Stimulated activated CD4-positive, alpha-beta T cell treated with anti-CD3 and anti-CD28 coated beads, Interleukin-12 subunit alpha, Interleukin-12 subunit beta, amount 100 ng/mL, for 48 hours (primary cell): ENCODE measurements around the gene DGUOK.
"Not testable (repeated sequence)": the region's sequence is repeated elsewhere in the genome, so short reads cannot be mapped to it uniquely, and the experiment has no call there.

Experiments used
- DNase-seq, 3 donors: peaks; one replicate each; pipeline ENCODE4 v3.0.0-alpha.2; 2020; ENCODE audit warnings: low read depth in 2 of 3, low spot score in 1 of 3

DGUOK gene

DNA sequence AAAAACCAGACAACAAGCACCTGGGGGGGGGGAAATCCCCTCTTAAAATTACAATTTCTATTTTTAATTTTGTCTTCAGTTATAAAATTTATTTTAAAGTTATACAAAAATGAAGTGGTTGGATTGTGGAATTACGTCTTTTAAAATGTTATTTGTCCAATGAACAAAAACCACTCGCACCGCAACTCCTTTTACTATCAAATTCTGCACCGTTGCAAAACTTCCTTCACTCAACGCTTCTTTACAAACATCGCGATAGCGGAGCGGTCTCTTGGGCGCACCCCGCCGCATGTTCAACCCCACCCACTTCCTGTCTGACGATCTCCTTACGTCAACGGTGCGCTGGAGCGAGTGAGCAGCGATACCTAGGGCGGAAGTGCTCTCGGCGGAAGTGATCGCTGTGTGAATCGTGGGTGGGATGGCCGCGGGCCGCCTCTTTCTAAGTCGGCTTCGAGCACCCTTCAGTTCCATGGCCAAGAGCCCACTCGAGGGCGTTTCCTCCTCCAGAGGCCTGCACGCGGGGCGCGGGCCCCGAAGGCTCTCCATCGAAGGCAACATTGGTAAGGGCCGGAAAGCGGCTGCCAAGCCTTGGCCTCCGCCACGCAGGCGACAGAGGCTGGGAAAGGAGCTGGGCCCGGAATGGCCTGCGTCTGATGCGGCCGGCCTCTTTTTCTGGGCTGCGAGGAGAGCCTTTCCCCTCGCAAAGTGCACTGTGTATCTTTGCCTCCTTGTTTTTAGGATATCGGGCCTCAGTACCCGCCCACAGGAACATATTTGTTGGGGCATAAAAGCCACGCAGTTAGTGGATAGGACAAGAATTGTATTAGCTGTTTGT is at the start of gene DGUOK:
Gene DGUOK (plus strand): TSS at position 388 of the 835 bp plus-strand sequence. CDS start 31 bp downstream, at position 419.
- peak; percentile 93 to 97 (median 95) for DNase-seq

DNA sequence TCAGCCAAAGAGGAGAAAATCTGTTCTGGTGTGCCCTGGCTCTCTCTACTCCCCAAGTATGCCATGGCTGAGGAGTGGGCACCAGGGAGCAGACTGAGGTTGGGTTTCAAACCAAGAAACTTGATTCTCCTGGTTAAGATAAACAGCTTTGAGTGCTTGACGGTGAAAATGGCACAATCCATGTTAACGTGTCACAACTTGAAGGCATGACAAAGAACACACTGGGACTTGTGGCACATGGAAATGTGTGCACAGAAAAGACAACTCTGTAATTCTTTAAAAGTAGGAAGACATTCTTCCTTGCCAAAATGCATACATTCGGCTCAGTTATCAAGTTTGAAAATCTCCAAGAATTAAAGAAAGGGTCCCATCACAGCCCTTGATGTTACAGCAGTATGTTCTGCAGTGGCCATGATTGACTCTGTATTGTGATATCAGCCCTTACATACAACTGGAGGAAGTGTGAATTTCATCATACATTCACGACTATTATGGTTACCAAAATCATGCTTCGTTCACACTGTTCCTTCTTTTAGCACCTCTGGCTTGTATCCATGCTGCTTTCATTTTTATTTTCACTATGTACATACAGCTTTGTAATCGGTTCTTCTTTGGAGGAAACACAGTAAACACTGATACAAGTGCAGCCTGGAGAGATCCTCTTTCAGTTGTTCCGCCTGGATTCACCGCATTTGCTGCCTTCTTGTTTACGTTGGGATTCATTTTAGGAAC is 49.4 kb upstream of the DGUOK start:
- DNase-seq: no peak

DNA sequence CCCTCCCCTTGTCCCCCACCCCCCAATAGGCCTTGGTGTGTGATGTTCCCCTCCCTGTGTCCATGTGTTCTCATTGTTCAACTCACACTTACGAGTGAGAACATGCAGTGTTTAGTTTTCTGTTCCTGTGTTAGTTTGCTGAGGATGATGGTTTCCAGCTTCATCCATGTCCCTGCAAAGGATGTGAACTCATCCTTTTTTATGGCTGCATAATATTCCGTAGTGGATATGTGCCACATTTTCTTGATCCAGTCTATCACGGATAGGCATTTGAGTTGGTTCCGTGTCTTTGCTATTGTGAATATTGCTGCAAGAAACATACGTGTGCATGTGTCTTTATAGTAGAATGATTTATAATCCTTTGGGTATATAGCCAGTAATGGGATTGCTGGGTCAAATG is 48.7 kb upstream of the DGUOK start:
- DNase-seq: not testable (repeated sequence)

DNA sequence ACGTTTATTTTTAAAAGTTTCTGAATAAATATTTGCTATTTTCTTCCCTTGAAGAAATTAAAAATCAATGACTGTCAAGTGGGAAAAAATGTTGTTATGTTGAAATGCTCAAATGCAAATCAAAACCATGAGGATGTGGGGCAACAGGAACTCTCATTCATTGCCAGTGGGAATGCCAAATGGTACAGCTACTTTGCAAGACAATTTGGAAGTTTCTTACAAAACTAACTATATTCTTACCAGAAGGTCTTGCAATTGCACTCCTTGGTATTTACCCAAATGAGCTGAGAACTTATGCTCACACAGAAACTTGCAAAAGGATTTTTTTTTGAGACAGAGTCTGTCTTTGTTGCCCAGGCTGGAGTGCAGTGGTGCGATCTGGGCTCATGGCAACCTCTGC is 41.3 kb upstream of the DGUOK start:
- no peak for DNase-seq

DNA sequence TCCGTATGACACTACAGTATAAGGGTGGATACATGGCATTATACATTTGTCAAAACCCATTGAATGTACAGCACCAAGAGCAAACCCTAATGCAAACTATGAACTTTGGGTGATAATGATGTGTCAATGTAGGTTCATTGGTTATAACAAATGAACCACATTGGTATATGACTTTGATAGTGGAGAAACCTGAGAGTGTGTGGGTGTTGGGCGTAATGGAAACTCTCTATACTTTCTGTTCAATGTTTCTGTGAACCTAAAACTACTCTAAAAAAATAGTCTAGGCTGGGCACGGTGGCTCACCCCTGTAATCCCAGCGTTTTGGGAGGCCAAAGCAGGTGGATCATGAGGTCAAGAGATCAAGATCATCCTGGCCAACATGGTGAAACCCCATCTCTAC is 40.3 kb upstream of the DGUOK start:
- peak; percentile 30 to 69 (median 40) for DNase-seq

DNA sequence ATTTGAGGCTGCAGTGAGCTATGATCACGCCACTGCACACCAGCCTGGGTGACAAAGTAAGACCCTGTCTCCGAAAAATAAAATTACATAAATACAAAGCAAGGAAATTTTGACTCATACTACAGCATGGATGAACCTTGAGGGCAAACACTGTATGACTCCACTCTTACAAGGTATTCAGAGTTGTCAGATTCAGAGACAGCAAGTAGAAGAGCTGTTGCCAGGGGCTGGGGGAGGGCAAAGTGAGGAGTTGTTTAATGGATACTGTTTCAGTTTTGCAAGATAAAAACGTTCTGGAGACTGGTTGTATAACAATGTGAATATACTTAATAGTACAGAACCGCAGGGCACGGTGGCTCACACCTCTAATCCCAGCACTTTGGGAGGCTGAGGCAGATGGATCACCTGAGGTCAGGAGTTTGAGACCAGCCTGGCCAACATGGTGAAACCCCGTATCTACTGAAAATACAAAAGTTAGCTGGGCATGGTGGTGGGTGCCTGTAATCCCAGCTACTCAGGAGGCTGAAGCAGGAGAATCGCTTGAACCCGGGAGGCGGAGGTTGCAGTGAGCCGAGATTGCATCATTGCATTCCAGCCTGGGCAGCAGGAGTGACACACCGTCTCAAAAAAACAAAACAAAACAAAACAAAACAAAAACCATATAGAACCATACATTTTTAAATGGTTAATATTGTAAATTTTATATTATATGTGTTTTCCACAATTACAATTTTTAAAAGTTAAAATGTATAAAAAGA is 38.9 kb upstream of the DGUOK start:
- DNase-seq: not testable (repeated sequence)

DNA sequence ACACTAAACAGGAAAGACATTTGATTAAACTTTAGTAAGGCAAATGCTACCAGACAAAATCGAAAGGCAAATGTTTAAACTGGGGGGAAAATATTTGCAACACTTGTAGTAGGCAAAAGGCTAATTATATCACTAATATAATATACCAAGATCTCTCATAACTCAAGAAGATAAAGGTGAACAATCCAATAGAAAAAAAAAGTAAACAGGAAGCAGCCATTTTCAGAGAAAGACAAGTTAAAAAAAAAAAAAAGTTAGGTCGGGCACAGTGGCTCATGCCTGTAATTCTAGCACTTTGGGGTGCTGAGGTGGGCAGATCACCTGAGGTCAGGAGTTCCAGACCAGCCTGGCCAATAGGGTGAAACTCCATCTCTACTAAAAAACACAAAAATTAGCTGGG is 38.3 kb upstream of the DGUOK start:
- no peak for DNase-seq

DNA sequence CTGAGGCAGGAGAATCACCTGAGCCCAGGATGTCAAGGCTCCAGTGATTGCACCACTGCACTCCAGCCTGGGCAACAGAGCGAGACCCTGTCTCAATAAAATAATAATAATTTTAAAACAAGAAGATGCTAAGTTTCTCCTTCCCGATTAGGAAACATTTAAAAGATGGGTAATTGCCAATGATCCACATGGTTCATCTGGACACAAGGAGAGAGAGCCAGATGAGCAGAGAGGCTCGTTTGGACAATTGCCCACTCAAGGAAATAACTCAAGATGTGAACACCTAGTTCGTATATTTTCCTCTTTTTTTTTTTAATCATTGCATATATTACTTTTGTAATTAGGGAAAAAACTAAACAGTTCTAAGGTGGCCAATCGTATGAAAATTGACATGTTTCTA is 37.5 kb upstream of the DGUOK start:
- no peak for DNase-seq

DNA sequence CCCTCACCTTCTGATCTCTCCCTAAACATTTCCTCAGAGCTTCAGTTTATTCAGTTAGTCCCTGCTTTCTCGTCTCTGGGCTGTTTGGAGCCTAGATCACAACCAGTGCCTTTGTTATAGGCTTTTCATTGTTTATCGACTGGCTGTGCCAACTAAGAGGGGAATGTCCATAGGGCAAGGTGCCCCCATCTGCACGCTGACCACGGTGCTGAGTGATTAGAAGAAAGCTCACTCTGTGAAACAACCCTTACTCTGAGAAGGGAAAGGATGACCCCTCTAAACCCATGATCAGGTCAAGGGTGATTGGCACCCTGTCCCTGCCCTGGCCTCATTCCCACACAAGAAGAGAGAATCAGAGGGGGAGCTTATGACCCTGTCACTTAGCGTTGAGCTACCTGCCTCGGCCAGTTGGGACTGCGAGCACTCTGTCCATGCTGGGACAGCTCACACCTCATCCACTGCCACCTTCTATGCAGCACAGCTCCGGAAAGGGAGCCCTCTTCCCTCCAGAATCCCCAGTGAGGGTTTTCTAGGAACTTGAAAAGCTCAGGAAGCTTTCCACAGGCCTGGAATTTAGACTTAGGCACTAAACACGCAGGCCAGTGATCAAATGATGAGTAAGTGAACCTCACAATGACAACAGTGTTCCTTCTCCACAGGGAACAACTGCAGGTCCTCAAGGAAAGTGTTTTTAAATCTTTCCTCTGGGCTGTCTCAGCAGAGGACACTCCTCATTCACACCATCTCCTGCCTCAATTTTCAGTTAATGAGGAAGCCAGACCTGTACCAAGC is 36.2 kb upstream of the DGUOK start:
- DNase-seq: no peak

DNA sequence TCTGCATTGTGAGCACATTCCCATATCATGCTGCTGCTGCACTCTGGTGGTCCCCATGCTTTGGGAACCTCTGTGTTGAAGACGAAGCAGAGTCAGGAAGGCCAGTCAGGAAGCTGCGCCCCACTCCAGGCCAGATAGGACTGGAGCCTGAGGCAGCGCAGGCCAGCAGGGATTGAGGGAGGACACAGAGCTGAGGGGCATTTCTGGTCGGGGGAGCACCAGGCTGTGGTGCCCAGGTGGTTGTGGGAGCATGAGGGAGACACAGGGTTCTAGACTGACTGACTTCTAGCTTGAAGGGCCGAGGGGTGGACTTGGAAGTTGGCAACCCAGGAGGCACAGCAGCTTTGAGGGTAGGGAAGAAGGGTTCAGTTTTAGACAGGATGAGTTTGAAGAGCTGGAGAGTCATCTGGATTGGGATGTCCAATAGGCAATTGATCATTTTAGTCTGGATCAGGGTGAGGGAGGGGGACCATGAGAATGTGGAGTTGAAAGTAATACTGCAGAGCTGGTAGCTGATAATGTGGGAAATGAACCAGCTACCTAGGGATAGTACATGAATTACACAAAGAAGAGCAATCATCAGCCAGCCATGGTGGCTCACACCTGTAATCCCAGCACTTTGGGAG is 35.3 kb upstream of the DGUOK start:
- DNase-seq: no peak

DNA sequence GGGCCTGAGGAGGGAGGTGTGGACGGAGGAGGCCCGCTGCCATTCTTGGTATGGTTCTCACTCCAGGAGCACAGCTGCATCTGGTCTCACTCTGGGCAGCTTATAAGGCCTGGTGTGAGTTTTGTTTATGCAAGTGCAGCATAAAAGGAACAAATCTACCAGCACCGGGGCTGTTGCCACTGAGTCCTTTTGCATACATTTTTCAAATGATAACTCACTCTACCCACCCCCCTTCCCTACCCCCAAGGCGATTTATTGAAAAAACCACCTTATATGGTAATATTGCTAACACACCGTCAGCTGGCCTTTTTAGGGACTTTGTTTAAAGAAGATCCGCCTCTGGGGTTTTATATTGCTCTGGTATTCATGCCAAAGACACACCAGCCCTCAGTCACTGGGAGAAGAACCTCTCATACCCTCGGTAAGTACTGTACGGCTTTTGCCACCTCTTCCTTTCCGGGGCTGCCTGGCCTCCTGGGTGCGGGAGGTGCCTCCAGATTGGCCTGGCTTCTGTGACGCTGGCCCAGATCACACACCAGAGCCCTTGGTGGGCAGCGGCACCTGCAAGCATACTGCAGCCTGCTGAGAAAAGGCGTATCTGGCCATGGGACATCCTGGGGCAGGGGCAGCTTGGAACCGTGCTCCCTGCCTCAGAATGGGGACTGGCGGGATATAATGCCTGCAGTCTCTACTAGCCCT is 33.9 kb upstream of the DGUOK start, which contains the start of gene ACTG2:
Gene ACTG2 (plus strand): TSS at position 378 of the 699 bp plus-strand sequence. CDS start 8,304 bp downstream, outside the sequence.
- DNase-seq: no peak

DNA sequence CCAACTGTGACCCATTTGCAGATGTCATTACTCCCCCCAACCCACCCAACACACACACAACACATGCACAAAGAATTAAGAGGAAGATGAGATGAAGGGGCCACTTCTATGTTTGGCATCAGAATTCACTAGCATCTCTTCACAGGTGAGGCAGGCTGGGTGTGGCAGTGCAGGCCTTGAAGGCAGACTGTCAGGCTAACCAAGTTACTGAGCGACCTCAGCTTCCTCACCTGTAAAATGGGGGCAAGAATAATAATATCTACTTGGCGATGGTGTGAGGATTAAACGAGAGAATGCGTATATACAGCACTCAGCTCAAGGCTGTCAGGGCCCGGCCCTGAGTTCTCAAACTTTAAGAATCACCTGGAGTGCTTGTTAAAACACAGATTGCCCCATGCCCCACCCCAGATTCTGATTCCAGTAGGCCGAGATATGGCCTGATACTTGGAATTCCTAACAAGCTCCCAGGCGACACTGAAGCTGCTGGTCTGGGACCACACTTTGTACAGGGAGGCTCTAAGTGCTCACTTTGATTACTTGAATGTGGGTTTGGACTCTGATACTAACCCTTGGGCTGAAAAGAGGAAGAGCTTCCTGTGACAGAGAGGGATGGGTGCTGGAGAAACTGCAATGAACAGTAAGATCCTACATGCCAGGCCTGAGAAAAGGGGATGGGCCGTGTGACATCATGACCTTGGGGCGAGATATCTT is 32.8 kb upstream of the DGUOK start:
- no peak for DNase-seq

DNA sequence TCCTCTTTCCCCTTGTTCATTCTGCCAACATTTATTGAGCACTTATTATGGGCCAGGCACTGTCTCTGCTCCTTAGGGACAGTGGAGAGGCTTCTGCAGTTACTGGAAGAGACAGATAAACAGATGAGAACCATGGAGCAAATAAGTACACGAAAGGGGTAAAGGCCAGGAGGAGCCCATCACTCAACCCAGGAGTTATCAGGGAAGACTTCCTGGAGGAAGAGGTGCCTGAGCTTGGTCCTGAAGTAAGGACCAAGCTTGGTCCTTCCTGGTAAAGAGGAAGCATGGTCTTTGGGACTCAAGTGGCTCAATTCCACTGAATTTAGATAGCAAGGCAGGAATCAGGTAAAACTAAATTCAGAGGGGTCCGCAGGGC is 32.2 kb upstream of the DGUOK start:
- no peak for DNase-seq

DNA sequence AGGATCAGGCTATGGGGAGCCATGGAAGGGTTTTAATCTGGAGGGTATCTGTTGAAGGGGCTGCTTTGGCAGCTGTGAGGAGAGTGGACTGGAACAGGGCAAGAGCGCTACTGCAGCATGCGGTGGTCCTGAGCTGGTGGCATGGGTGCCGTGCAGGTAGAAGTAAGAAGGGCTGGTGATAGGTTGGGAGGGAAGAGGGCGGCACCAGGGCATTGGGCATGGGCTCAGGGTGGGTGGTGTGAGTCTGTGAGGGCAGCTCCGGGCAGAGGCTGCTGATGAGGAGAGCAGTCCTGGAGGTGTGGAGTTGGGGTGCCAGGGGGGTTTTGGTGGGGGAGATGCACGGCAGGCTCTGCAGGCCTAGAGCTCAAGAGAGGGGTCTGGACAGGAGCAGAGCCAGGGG is 31.8 kb upstream of the DGUOK start:
- no peak for DNase-seq

DNA sequence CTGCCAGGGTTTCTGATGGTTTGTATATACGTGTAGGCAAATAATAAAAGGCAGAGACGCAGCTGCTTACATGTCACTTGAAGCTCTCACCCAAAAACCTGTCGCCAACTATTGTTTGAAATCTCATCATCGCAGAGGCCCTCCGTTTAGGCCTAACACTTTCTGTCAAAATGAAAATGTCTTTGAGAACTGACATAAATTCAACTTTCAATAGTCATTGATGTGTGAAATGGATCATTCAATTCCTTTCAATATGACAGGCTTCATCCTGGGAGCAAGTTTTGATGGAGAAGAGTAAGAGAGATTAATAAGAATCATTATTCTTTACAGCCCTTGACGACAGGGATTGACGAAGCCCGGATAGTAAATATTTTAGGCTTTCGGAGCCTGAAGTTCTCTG is 31.2 kb upstream of the DGUOK start:
- no peak for DNase-seq

DNA sequence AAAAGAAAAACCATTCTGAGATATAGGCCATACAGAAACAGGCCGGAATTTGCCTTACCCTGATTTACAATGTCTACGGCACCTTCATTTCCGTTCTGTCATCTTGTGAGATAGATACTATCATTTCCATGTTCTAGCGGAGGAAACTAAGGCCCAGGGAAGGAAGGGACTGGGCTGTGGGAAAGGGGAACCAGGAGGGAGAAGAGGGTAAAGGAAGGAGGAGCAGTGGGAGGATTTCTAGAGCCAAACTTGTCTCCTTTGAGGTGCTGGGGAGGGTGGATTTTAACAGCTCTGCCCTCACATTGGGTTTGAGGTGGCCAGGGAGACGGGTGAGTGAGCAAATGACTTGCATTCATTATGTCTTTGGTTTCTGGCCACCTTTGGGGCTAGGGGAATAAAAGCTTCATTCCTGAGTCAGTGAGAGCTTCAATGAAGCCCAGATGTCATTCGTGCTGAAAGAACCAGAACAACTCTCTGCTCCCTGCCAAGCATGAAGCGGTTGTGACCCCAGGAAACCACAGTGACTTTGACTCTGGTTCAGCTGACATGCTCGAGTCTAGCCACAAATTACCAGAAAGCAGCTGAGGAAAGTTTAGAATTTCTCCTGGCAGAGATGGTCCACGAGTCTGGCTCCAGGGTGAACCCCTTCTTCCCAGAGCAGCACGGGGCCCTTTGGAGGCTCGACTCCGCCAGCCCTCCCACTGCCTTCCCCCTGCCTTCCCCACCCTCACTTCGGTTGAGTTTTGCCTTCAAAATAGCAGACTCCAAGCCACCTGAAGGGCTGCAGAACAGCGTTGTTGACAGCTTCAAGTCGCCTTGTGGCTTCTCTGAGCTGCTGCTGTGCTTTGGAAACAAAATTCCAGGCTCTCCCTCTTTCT is 30.1 kb upstream of the DGUOK start:
- peak in 1 of 3 donors; percentile 21 for DNase-seq

DNA sequence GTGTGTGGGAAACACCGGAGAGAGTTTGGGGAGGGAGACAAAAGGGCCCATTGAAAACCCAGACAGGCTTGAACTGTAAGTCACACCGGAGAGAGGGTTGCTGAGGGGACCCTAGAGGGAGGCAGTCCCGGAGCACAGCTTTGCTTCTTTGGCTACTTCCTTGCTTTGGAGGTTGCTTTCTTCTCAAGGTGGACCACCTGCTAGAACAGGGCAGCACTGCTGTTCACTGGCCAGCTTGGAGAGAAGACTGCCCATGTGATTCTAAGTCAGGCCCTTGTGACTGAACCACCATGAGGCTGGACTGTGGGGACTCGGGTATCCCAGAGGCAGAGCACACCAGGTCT is 29.5 kb upstream of the DGUOK start:
- DNase-seq: no peak

DNA sequence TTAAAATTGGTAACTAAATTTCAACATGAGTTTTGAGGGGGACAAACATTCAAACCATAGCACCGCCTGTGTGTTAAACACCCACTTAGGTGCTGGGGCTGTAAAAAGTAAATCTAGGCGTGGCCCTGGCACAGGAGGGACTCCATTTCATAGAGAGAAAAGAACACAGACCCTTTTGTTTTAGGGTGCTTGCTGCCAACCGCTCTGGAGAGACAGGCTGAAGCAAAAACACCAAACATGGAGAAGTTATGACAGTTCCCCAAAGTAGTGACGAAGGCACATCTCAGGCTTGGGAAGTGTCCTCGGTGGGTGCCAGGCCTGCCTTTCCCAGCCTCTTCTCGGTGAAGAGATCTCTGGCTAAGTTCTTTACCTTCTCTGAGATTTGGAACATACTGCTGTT is 28.7 kb upstream of the DGUOK start:
- DNase-seq: no peak
